ENCODE results near the gene PSMG4. TPM values are rescaled to one million over a fixed set of nuclear protein-coding genes. Genes with fewer than 3 reads are reported as not detected.

The PSMG4 gene
- total RNA-seq, 1 donor from 2014 or later = 37.2 TPM

GRCh38 chr6:3258201-3258600 is 546 bp upstream of the PSMG4 start:
- DNase-seq = no peak
- TF ChIP-seq, protein P1, sequence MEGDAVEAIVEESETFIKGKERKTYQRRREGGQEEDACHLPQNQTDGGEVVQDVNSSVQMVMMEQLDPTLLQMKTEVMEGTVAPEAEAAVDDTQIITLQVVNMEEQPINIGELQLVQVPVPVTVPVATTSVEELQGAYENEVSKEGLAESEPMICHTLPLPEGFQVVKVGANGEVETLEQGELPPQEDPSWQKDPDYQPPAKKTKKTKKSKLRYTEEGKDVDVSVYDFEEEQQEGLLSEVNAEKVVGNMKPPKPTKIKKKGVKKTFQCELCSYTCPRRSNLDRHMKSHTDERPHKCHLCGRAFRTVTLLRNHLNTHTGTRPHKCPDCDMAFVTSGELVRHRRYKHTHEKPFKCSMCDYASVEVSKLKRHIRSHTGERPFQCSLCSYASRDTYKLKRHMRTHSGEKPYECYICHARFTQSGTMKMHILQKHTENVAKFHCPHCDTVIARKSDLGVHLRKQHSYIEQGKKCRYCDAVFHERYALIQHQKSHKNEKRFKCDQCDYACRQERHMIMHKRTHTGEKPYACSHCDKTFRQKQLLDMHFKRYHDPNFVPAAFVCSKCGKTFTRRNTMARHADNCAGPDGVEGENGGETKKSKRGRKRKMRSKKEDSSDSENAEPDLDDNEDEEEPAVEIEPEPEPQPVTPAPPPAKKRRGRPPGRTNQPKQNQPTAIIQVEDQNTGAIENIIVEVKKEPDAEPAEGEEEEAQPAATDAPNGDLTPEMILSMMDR (IDR thresholded peaks at IDR 0.05; ENCODE audit: partially characterized antibody, unreplicated experiment) = no peak
- peaks cover 8% of the 10 kb centered on the region for H3K27me3 Mint-ChIP-seq (ENCODE audit: unreplicated experiment)
- H3K36me3 Mint-ChIP-seq (ENCODE audit: unreplicated experiment) = peaks cover 17% of the 10 kb centered on the region
- peaks cover 20% of the 10 kb centered on the region for H3K9me3 Mint-ChIP-seq (ENCODE audit: unreplicated experiment)
- peaks cover 12% of the 10 kb centered on the region for H3K4me1 Mint-ChIP-seq (ENCODE audit: low read depth, unreplicated experiment)
- peak overlapping the region; percentile 17 for H3K27ac Mint-ChIP-seq (ENCODE audit: unreplicated experiment)
- peak overlapping the region; percentile 61 for H3K4me3 Mint-ChIP-seq (ENCODE audit: unreplicated experiment)

DNA sequence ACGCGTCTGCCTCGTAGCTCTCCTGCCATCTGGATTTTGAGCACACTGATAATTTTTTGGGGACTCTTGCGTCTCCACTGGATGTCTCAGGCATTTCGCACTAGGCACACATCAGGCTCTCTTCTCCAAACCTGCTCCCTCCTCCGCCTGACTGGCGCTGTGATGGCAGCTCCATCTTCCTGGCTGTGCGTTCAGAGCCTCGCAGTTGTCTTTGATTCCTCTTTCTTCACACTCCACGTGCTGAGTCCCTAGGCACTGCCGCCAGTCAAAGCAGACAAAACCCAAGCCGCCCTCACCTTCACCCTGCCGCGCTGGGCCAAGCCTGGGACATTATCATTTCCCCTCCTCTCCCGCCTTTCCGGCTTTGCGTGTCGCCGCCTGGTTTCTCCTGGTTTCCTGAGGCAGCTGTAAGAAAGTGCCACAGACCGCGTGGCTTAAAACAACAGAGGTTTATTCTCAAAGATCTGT is 778 bp downstream of the PSMG4 start:
- Mint-ChIP-seq H3K27ac (ENCODE audit: unreplicated experiment) (peak overlapping the region; percentile 94), H3K4me1 (ENCODE audit: low read depth, unreplicated experiment) (peaks cover 13% of the 10 kb centered on the region), H3K9me3 (ENCODE audit: unreplicated experiment) (peaks cover 17% of the 10 kb centered on the region), H3K4me3 (ENCODE audit: unreplicated experiment) (peak overlapping the region; percentile 98), H3K27me3 (ENCODE audit: unreplicated experiment) (peaks cover 8% of the 10 kb centered on the region), H3K36me3 (ENCODE audit: unreplicated experiment) (peaks cover 10% of the 10 kb centered on the region)
- TF ChIP-seq, protein P1 (IDR thresholded peaks at IDR 0.05; ENCODE audit: partially characterized antibody, unreplicated experiment) = no peak
- peak; percentile 59 for DNase-seq

GRCh38 chr6:3260296-3260695 is 1.5 kb downstream of the PSMG4 start:
- H3K4me1 Mint-ChIP-seq (ENCODE audit: low read depth, unreplicated experiment) = peaks cover 20% of the 10 kb centered on the region
- no peak for DNase-seq
- H3K36me3 Mint-ChIP-seq (ENCODE audit: unreplicated experiment) = peaks cover 5% of the 10 kb centered on the region
- TF ChIP-seq, protein P1 (IDR thresholded peaks at IDR 0.05; ENCODE audit: partially characterized antibody, unreplicated experiment) = no peak
- peaks cover 8% of the 10 kb centered on the region for H3K27me3 Mint-ChIP-seq (ENCODE audit: unreplicated experiment)
- peaks cover 12% of the 10 kb centered on the region for H3K9me3 Mint-ChIP-seq (ENCODE audit: unreplicated experiment)
- H3K27ac Mint-ChIP-seq (ENCODE audit: unreplicated experiment) = no peak overlapping the region
- peak overlapping the region; percentile 77 for H3K4me3 Mint-ChIP-seq (ENCODE audit: unreplicated experiment)

DNA sequence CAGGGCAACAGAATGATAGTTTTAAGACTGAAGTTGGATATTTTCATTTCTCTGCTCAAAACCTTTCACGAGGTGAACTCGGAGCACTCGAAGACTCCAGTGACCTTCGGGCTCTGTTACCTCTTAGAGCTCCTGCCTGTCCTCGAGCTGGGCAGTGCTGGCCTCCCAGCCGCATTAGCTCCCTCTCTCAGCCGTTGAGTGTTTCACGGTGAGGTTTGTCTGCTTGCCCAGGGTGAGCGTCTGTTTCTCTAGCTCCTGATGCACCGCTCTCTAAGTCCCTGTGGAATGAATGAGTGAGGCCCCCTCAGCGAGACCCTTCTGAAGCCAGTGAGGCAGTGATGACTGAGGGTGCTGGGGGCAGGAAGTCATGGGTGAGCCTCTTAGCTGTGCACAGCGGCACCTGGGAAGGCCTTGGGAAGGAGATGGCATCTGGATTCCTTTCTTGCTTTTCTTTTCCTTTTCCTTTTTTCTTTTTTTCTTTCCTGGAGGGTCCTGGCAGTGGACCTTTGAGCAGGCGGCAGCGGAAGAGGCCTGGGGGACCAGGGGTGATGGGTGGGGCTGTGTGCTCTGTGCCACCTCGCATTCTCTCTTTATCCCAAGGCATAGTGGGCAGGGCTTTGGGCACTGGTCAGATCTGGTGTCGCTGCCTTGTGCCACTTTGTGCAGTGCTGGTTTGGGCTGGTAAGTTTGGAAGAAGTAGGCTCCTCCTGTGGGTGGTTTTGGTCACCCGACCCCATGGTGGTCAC is 2.2 kb downstream of the PSMG4 start:
- DNase-seq = no peak
- peaks cover 12% of the 10 kb centered on the region for H3K9me3 Mint-ChIP-seq (ENCODE audit: unreplicated experiment)
- H3K27ac Mint-ChIP-seq (ENCODE audit: unreplicated experiment) = peak overlapping the region; percentile 60
- peak overlapping the region; percentile 77 for H3K4me3 Mint-ChIP-seq (ENCODE audit: unreplicated experiment)
- no peaks in the 10 kb centered on the region for H3K36me3 Mint-ChIP-seq (ENCODE audit: unreplicated experiment)
- H3K4me1 Mint-ChIP-seq (ENCODE audit: low read depth, unreplicated experiment) = peaks cover 20% of the 10 kb centered on the region
- TF ChIP-seq, protein P1 (IDR thresholded peaks at IDR 0.05; ENCODE audit: partially characterized antibody, unreplicated experiment) = no peak
- peaks cover 8% of the 10 kb centered on the region for H3K27me3 Mint-ChIP-seq (ENCODE audit: unreplicated experiment)

- Mint-ChIP-seq H3K27me3 (ENCODE audit: unreplicated experiment) (peaks cover 8% of the 10 kb centered on the region), H3K4me1 (ENCODE audit: low read depth, unreplicated experiment) (peaks cover 25% of the 10 kb centered on the region), H3K4me3 (ENCODE audit: unreplicated experiment) (no peak overlapping the region), H3K9me3 (ENCODE audit: unreplicated experiment) (peaks cover 12% of the 10 kb centered on the region), H3K27ac (ENCODE audit: unreplicated experiment) (no peak overlapping the region), H3K36me3 (ENCODE audit: unreplicated experiment) (no peaks in the 10 kb centered on the region)
- DNase-seq = no peak
- TF ChIP-seq, protein P1 (IDR thresholded peaks at IDR 0.05; ENCODE audit: partially characterized antibody, unreplicated experiment) = no peak
Measured at GRCh38 chr6:3261518-3261820, 2.7 kb downstream of the PSMG4 start.

All from glutamatergic neuron (in vitro differentiated cells).